Measurements from ENCODE around the gene FHAD1. TPM values are rescaled to one million over a fixed set of nuclear protein-coding genes. Genes with fewer than 3 reads are reported as not detected.

The FHAD1 gene
- total and polyA plus RNA-seq, 10 of the 15 experiments (the other 5 are each of a cell fraction or from before 2014, with no cell fraction given): 0.09 to 1.0 (median 0.32) TPM; not detected in 2

DNA sequence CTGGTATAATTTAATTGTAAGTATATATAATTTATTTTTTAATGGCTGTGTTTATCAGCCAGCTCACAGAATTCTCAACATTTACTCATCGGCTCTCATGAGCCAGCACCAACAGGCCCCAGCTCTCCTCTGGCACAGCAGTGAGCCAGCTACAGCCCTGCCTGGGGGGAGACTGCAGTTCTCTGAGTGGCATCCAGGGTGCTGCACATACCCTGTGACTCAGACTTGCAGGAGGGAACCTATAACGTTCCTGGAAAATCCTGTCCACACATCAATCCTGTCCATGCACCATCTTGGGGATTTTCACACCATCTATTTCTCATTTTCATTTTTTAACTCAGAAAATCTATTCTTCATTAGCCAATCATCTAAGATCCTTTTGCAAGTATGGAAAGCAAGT lies 36.5 kb downstream of the FHAD1 start:
- ChIA-PET CTCF (interaction anchor here (3.2 to 3.5 kb wide), 2 partner anchors 21 to 155 kb away, joined by 10 to 31 read pairs; no protein-coding TSS in a partner anchor), RAD21 (ENCODE audit: unreplicated experiment) (interaction anchor here (0.5 kb wide), 1 partner anchor 555 kb away, joined by 3 read pairs; no protein-coding TSS in a partner anchor), POLR2A (no interaction called here), SMC1A (ENCODE audit: uncharacterized antibody, unreplicated experiment) (interaction anchor here (1.0 to 1.6 kb wide), 2 partner anchors 12 to 14 kb away, joined by 3 to 4 read pairs; no protein-coding TSS in a partner anchor)
- Histone ChIP-seq H3K27me3 (replicated peaks in 1 of 2; ENCODE audit: control insufficient read depth in 2 of 2, insufficient read depth in 2 of 2, low read length in 1 of 2) (no peaks in the 10 kb centered on the region), H3K4me3 (no peak overlapping the region), H3K9ac (ENCODE audit: control insufficient read depth, insufficient read depth, low read length) (no peak overlapping the region), H3K27ac (ENCODE audit: control insufficient read depth, insufficient read depth) (no peak overlapping the region), H3K79me2 (ENCODE audit: control insufficient read depth, insufficient read depth, low read length) (no peaks in the 10 kb centered on the region), H3K9me3 (replicated peaks; ENCODE audit: control insufficient read depth, insufficient read depth, low read length) (peaks cover 4% of the 10 kb centered on the region; the same call in 1 of the 3 replicates), H4K20me1 (ENCODE audit: control insufficient read depth, insufficient read depth) (no peaks in the 10 kb centered on the region), H3K36me3 (ENCODE audit: control insufficient read depth in 2 of 2, insufficient read depth in 2 of 2, low read length in 1 of 2) (no peaks in the 10 kb centered on the region), H3K4me2 (ENCODE audit: control insufficient read depth, insufficient read depth) (no peak overlapping the region), H2AFZ (ENCODE audit: control insufficient read depth, low read depth, low read length) (no peak overlapping the region), H3K4me1 (ENCODE audit: control insufficient read depth, insufficient read depth, low read length) (no peaks in the 10 kb centered on the region)
- BruUV-seq (replicated peaks): no TSS peak
- intact Hi-C loops (cut with micrococcal nuclease; ENCODE audit: unreplicated experiment) (no loop called here), in situ Hi-C loops (cut with MboI) (no loop called here)
- FAIRE-seq: no peak
- DNase-seq (ENCODE audit: low read depth, low spot score): no peak
- TF ChIP-seq CHD1 (IDR thresholded peaks at IDR 0.05; ENCODE audit: low read depth, low read length) (no peak), RELA (IDR thresholded peaks at IDR 0.05; ENCODE audit: borderline replicate concordance, partially characterized antibody) (no peak), ETV6 (conservative IDR thresholded peaks at IDR 0.05 in 1 of 2, IDR thresholded peaks at IDR 0.05 in 1 of 2; ENCODE audit: borderline replicate concordance in 1 of 2, low read depth in 1 of 2) (no peak), ZNF622 (IDR thresholded peaks at IDR 0.05) (no peak), MTA3 (IDR thresholded peaks at IDR 0.05; ENCODE audit: borderline replicate concordance, low read length) (no peak)
- 24% methylated on average over 2 of the region's 2 CpGs for WGBS (ENCODE audit: insufficient coverage, insufficient replicate concordance, low lambda C conversion rate, missing lambda C conversion rate)
- peak; percentile 30; the same call in 1 of the 3 replicates for ATAC-seq

- in situ Hi-C loops (cut with MboI): no loop called here
- Histone ChIP-seq H3K79me2 (ENCODE audit: control insufficient read depth, insufficient read depth, low read length) (no peaks in the 10 kb centered on the region), H3K4me2 (ENCODE audit: control insufficient read depth, insufficient read depth) (no peak overlapping the region), H3K36me3 (ENCODE audit: control insufficient read depth in 2 of 2, insufficient read depth in 2 of 2, low read length in 1 of 2) (no peaks in the 10 kb centered on the region), H3K27ac (ENCODE audit: control insufficient read depth, insufficient read depth) (no peak overlapping the region), H3K9ac (ENCODE audit: control insufficient read depth, insufficient read depth, low read length) (no peak overlapping the region), H3K27me3 (replicated peaks in 1 of 2; ENCODE audit: control insufficient read depth in 2 of 2, insufficient read depth in 2 of 2, low read length in 1 of 2) (no peaks in the 10 kb centered on the region), H4K20me1 (ENCODE audit: control insufficient read depth, insufficient read depth) (no peaks in the 10 kb centered on the region), H3K4me1 (ENCODE audit: control insufficient read depth, insufficient read depth, low read length) (no peaks in the 10 kb centered on the region), H3K9me3 (replicated peaks; ENCODE audit: control insufficient read depth, insufficient read depth, low read length) (peaks cover 4% of the 10 kb centered on the region; the same call in 1 of the 3 replicates), H2AFZ (ENCODE audit: control insufficient read depth, low read depth, low read length) (no peak overlapping the region), H3K4me3 (no peak overlapping the region)
- RAD21 ChIA-PET (ENCODE audit: unreplicated experiment): no interaction called here
- POLR2A ChIA-PET: no interaction called here
- FAIRE-seq: no peak
- intact Hi-C loops (cut with micrococcal nuclease; ENCODE audit: unreplicated experiment): no loop called here
- WGBS (ENCODE audit: insufficient coverage, insufficient replicate concordance, low lambda C conversion rate, missing lambda C conversion rate): 6% methylated on average over 4 of the region's 4 CpGs
- BruUV-seq (replicated peaks): no TSS peak
- CTCF ChIA-PET: no interaction called here
- ATAC-seq: no peak
- TF ChIP-seq IRF3 (IDR thresholded peaks at IDR 0.05) (no peak), NFXL1 (IDR thresholded peaks at IDR 0.05; ENCODE audit: borderline replicate concordance) (no peak), BRCA1 (IDR thresholded peaks at IDR 0.05; ENCODE audit: low read depth, low read length) (no peak), FOXK2 (IDR thresholded peaks at IDR 0.05) (no peak), RAD21 (IDR thresholded peaks at IDR 0.05; ENCODE audit: insufficient read depth, low read depth, low read length) (no peak)
- DNase-seq (ENCODE audit: low read depth, low spot score): no peak
- SMC1A ChIA-PET (ENCODE audit: uncharacterized antibody, unreplicated experiment): no interaction called here
These were observed 39.4 kb downstream of the FHAD1 start for GRCh38 chr1:15286452-15286851.
